Duodenal mucosa (tissue), 2 donors: Measurements from ENCODE around the gene CELA1.

ENCODE experiments used
- H3K27ac ChIP-seq: one replicate; pipeline ENCODE4 v1.7.0; 2013; ENCODE audit warnings: low read depth, low read length
- H3K27me3 ChIP-seq, 2 donors: one replicate each; pipeline ENCODE4 v1.7.0; 2013; ENCODE audit warnings: low read length in 2 of 2, control low read depth in 1 of 2; ENCODE audit not compliant: insufficient read depth in 2 of 2, control insufficient read depth in 1 of 2
- H3K36me3 ChIP-seq, 2 donors: one replicate each; pipeline ENCODE4 v1.7.0; 2013; ENCODE audit warnings: low read length in 2 of 2, control low read depth in 1 of 2; ENCODE audit not compliant: insufficient read depth in 2 of 2, control insufficient read depth in 1 of 2
- H3K4me1 ChIP-seq, 2 donors: one replicate each; pipeline ENCODE4 v1.7.0; 2013; ENCODE audit warnings: low read length in 2 of 2, control low read depth in 1 of 2; ENCODE audit not compliant: insufficient read depth in 2 of 2, control insufficient read depth in 1 of 2
- H3K4me3 ChIP-seq, 2 donors: one replicate each; pipeline ENCODE4 v1.7.0; 2013; ENCODE audit warnings: low read length in 2 of 2, low read depth in 1 of 2
- H3K9ac ChIP-seq, 2 donors: one replicate each; pipeline ENCODE4 v1.7.0; 2013; ENCODE audit warnings: low read length in 2 of 2, low read depth in 1 of 2
- H3K9me3 ChIP-seq, 2 donors: one replicate each; pipeline ENCODE4 v1.7.0; 2013; ENCODE audit warnings: low read length in 2 of 2, control low read depth in 1 of 2; ENCODE audit not compliant: control insufficient read depth in 1 of 2

Gene CELA1

GRCh38 chr12:51388846-51389245, 42.4 kb upstream of the CELA1 start:
- Histone ChIP-seq H3K27ac (no peak overlapping the region), H3K4me1 (peaks cover 21 to 31% of the 10 kb centered on the region in 2 donors), H3K9me3 (no peaks in the 10 kb centered on the region), H3K9ac (no peak overlapping the region), H3K27me3 (no peaks in the 10 kb centered on the region), H3K4me3 (no peak overlapping the region), H3K36me3 (no peaks in the 10 kb centered on the region)

GRCh38 chr12:51388069-51388799, 41.8 kb upstream of the CELA1 start:
- H3K9me3 ChIP-seq, result no peaks in the 10 kb centered on the region
- H3K4me3 ChIP-seq, result no peak overlapping the region
- H3K27ac ChIP-seq, result no peak overlapping the region
- no peaks in the 10 kb centered on the region for H3K27me3 ChIP-seq
- no peak overlapping the region for H3K9ac ChIP-seq
- peaks cover 15 to 35% of the 10 kb centered on the region in 2 donors for H3K4me1 ChIP-seq
- H3K36me3 ChIP-seq, result peaks cover 0 to 4% of the 10 kb centered on the region in 2 donors

DNA sequence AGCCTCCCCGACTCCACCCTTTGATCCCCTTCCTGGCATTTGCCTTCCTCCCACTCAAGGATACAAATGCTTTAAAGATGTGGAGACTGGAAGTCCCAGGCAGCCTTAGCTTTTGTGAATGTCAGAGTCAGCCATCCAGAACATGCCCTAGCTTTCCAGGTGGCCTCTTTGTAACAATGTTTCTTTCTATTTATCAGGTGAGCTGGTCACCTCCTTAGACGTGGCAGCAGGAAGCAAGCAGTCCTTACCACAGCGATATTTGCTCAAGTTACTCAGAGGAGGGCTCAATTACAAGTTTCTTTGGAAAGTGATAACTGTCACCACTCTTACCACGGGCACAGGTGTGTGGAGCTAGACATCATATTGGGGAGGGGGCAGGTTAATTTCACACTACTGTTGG, 39.9 kb upstream of the CELA1 start:
- Histone ChIP-seq H3K36me3 (peaks cover 0 to 15% of the 10 kb centered on the region in 2 donors), H3K27me3 (no peaks in the 10 kb centered on the region), H3K27ac (no peak overlapping the region), H3K9ac (no peak overlapping the region), H3K4me3 (no peak overlapping the region), H3K4me1 (peaks cover 12 to 34% of the 10 kb centered on the region in 2 donors), H3K9me3 (no peaks in the 10 kb centered on the region)

DNA sequence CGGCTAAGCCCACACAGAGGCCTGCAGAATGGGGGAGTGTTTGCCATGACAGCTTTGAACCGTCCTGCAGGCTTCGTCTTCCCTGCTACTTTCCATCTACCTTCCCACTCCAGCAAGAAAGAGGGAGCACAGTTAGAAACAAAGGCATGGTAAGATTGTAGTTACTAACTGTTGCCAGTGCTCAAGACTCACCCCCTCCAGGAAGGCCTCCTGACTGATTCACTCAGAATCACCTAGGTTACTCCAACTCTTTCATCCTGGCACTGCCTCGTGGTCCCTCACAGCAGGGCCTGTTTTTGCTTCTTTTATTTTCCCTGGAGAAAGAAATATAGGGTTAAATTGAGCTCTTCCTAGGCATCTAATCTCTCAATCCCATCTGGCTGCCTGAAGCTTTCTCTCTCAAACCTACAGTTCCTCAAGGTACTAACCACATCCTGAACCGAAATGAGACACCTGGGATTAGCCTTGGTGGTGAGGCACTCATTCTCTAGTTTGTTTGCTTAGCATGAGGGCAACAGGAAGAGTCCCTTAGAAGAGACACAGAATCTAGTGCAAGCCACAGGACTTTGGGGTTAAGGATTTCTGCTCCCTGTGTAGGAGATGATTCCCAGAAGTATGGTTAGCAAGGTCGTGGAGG, 36.9 kb upstream of the CELA1 start:
- peaks cover 14 to 27% of the 10 kb centered on the region in 2 donors for H3K36me3 ChIP-seq
- H3K4me1 ChIP-seq, result peaks cover 0 to 10% of the 10 kb centered on the region in 2 donors
- no peak overlapping the region for H3K27ac ChIP-seq
- H3K9me3 ChIP-seq, result no peaks in the 10 kb centered on the region
- H3K4me3 ChIP-seq, result no peak overlapping the region
- H3K9ac ChIP-seq, result no peak overlapping the region
- H3K27me3 ChIP-seq, result no peaks in the 10 kb centered on the region

DNA sequence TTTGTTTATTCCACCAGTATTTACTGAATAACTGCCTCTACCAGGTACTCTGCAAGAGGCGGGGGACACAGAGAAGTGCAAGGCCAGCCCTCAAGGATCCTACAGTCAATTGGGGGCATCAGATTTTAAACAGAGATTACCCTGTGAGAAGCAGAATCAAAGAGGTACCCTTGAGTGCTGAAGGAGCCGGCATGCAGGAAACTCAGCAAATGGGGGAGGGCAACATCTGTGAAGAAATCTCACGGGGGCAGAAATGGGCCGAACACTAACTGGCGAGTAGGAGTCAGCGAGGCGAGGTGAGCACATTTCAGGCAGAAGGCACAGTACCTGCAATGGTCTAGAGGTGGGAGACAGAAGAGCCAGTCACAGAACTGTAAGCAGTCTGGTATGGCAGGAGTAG, 35.7 kb upstream of the CELA1 start:
- Histone ChIP-seq H3K36me3 (peaks cover 14 to 34% of the 10 kb centered on the region in 2 donors), H3K9ac (no peak overlapping the region), H3K27me3 (no peaks in the 10 kb centered on the region), H3K4me1 (peaks cover 0 to 8% of the 10 kb centered on the region in 2 donors), H3K4me3 (no peak overlapping the region), H3K27ac (no peak overlapping the region), H3K9me3 (no peaks in the 10 kb centered on the region)

GRCh38 chr12:51381226-51382079, 35.0 kb upstream of the CELA1 start:
- Histone ChIP-seq H3K27ac (no peak overlapping the region), H3K27me3 (no peaks in the 10 kb centered on the region), H3K4me1 (peaks cover 0 to 8% of the 10 kb centered on the region in 2 donors), H3K9me3 (no peaks in the 10 kb centered on the region), H3K9ac (no peak overlapping the region), H3K36me3 (peaks cover 14 to 41% of the 10 kb centered on the region in 2 donors), H3K4me3 (no peak overlapping the region)

DNA sequence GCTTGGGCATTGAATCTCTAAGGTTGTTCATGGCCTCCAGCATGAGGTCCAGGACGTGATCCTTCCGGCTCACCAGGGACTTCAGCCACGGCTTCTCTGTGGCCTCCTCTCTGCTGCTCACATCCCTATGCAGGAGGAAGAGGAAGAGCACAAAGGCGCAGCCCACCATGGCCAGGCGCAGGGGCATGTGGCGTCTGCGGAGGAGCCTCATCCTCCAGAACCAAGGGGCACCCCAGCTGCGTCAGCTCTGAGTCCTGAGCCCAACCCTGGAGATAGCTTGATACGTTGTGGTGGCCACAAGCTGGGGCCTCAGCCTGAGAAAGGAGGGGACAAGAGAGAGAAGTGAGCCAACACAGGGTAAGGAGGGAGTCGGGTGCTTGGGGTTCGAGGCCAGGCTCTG, 33.1 kb upstream of the CELA1 start:
- H3K4me3 ChIP-seq, result no peak overlapping the region
- H3K9ac ChIP-seq, result no peak overlapping the region
- H3K27me3 ChIP-seq, result no peaks in the 10 kb centered on the region
- H3K9me3 ChIP-seq, result no peaks in the 10 kb centered on the region
- H3K4me1 ChIP-seq, result peaks cover 0 to 8% of the 10 kb centered on the region in 2 donors
- H3K27ac ChIP-seq, result no peak overlapping the region
- H3K36me3 ChIP-seq, result peaks cover 16 to 45% of the 10 kb centered on the region in 2 donors

DNA sequence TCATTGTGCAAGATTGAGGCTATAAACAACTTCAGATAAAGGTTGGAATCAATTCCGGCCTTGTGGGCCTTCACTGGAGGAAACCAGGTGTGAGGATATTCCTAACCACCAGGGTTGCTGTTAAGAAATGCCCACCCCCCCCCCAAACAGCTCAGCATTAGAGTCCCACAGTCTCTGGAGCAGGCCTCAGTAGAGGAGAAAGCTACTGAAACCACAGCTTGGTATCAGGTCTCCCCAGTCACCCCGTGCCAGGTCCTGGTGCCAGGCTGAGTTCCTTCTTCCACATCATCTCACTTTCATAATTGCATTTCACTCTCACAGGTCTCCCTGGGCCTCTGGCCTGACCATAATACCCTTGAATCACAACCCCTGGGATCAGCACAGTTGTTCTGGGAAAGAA, 32.3 kb upstream of the CELA1 start:
- Histone ChIP-seq H3K4me1 (peaks cover 0 to 7% of the 10 kb centered on the region in 2 donors), H3K27ac (no peak overlapping the region), H3K4me3 (no peak overlapping the region), H3K36me3 (peaks cover 20 to 49% of the 10 kb centered on the region in 2 donors), H3K27me3 (no peaks in the 10 kb centered on the region), H3K9ac (no peak overlapping the region), H3K9me3 (no peaks in the 10 kb centered on the region)

DNA sequence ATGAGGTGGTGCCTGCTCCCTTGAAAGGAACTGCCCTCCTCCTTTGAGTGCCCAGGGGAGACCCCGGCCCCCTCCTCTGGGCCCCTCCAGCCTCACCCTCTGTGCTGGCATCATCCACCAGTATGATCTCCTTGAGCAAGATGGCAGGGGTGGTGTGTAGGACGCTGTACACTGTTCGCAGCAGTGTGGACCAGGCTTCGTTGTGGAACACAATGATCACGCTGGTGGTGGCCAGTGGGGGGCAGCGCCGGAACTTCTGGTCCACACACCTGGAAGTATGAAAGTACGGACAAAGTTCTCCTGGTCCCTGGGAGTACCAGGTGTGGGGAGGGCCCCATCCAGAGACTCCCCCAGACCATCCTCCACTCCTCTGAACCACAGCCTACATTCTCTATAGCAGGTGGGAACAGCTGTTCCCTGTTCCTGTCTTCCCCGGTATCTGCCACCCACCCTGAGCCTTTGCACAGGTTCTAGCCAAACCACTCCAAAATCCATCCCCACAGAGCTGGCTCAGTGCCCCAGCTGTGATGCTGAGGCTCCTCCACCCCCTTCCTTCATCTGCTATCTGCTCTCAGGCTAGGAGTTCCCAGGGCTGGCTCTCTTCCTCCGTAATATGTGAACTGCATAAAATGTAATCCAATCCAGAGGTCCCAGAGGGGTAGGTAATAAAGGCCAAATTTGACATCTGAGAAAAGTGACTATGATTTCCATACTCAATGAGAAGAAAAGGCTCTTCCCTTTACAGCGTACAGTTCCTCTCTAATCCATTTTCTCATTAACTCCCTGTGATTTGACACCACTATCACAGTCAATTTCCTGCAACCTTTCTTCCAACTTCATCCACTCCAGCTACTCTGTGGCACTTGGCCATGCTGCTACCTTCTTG, 30.9 kb upstream of the CELA1 start:
- H3K27ac ChIP-seq, result no peak overlapping the region

More for the DNA sequence above, 30.9 kb upstream of the CELA1 start:
- Histone ChIP-seq H3K9ac (no peak overlapping the region), H3K36me3 (peaks cover 22 to 44% of the 10 kb centered on the region in 2 donors), H3K4me3 (no peak overlapping the region), H3K9me3 (no peaks in the 10 kb centered on the region), H3K27me3 (no peaks in the 10 kb centered on the region), H3K4me1 (no peaks in the 10 kb centered on the region)
